HepG2 (cell line): ENCODE measurements around the gene APOM. TPM values are rescaled to one million over a fixed set of nuclear protein-coding genes. Genes with fewer than 3 reads are reported as not detected.
A peak's percentile ranks its signal among the peaks of the same experiment; 100 is the strongest.

Experiments
- IRF2 ChIP-seq: IDR thresholded peaks from 2 replicates; pipeline ENCODE4 v1.6.1; 2018; ENCODE audit warnings: missing genetic modification reagents, missing compliant biosample characterization
- RXRB ChIP-seq: IDR thresholded peaks from 2 replicates; pipeline ENCODE4 v1.6.1; 2016; ENCODE audit warnings: borderline replicate concordance, missing genetic modification reagents, missing compliant biosample characterization
- SUZ12 ChIP-seq: fragments of 150-350 bp; IDR thresholded peaks from 2 replicates; pipeline ENCODE4 v1.6.1; 2014; ENCODE audit warnings: low read depth, low read length
- ZNF207 ChIP-seq: fragments of 450-650 bp; IDR thresholded peaks from 2 replicates; pipeline ENCODE4 v1.6.1; 2016; ENCODE audit warnings: antibody characterized with exemption, borderline replicate concordance
- ZNF674 ChIP-seq: sonication (generic); formaldehyde crosslinking; IDR thresholded peaks from 2 replicates; pipeline ENCODE4 v1.5.0; 2020; ENCODE audit warnings: low read depth, mild to moderate bottlenecking, missing genetic modification reagents
- ZNF782 ChIP-seq: sonication (generic); formaldehyde crosslinking; IDR thresholded peaks from 2 replicates; pipeline ENCODE4 v1.4.0; 2020; ENCODE audit warnings: missing genetic modification reagents, mild to moderate bottlenecking, borderline replicate concordance
- polyA plus RNA-seq, 8 experiments: library from polyadenylated mRNA; depleted of rRNA in 3 of 8; stranded (reverse) in 7 of 8; unstranded in 1 of 8; fragments of >200 nt; fragmentation: Illumina TruSeq in 4 of 8; extraction: Trizol in 4 of 8; gene quantifications; 2 replicates each; pipeline versions ENCODE4 v1.2.1 to v1.2.3, GENCODE V29; 2011 to 2016; ENCODE audit warnings: low read depth in 4 of 8, missing spikeins in 1 of 8, mixed read lengths in 1 of 8; ENCODE audit not compliant: insufficient read depth in 1 of 8
- total RNA-seq, 5 experiments: library from RNA; depleted of rRNA; stranded (reverse); fragments of >200 nt; fragmentation: Illumina TruSeq; extraction: Trizol; gene quantifications; 2 replicates each; pipeline ENCODE4 v1.2.3, GENCODE V29; 2016; ENCODE audit warnings: low read depth in 1 of 5
- TF ChIP-seq, protein P1 (sequence below), 2 experiments: fragments of 450-650 bp in 1 of 2; sonication (generic) in 1 of 2; formaldehyde crosslinking in 1 of 2; IDR thresholded peaks; 2 replicates each; pipeline versions ENCODE4 v1.6.1 to v1.8.0; 2016 to 2022; ENCODE audit warnings: antibody characterized with exemption in 1 of 2, mild to moderate bottlenecking in 1 of 2, missing genetic modification reagents in 1 of 2
- TF ChIP-seq, protein P2 (sequence below): sonication (generic); formaldehyde crosslinking; IDR thresholded peaks from 2 replicates; pipeline ENCODE4 v1.5.0; 2020; ENCODE audit warnings: mild to moderate bottlenecking, missing genetic modification reagents, borderline replicate concordance
- TF ChIP-seq, protein P3 (sequence below): sonication (generic); formaldehyde crosslinking; IDR thresholded peaks from 2 replicates; pipeline ENCODE4 v1.5.0; 2020; ENCODE audit warnings: mild to moderate bottlenecking, missing genetic modification reagents, borderline replicate concordance
- TF ChIP-seq, protein P4 (sequence below): sonication (generic); formaldehyde crosslinking; IDR thresholded peaks from 2 replicates; pipeline ENCODE4 v1.4.0; 2020; ENCODE audit warnings: missing genetic modification reagents, low read depth, mild to moderate bottlenecking, borderline replicate concordance

The APOM gene
- total and polyA plus RNA-seq, 2 of the 13 experiments (the other 11 are each of a cell fraction or from before 2014, with no cell fraction given) = 98.2 to 1,140 TPM

DNA sequence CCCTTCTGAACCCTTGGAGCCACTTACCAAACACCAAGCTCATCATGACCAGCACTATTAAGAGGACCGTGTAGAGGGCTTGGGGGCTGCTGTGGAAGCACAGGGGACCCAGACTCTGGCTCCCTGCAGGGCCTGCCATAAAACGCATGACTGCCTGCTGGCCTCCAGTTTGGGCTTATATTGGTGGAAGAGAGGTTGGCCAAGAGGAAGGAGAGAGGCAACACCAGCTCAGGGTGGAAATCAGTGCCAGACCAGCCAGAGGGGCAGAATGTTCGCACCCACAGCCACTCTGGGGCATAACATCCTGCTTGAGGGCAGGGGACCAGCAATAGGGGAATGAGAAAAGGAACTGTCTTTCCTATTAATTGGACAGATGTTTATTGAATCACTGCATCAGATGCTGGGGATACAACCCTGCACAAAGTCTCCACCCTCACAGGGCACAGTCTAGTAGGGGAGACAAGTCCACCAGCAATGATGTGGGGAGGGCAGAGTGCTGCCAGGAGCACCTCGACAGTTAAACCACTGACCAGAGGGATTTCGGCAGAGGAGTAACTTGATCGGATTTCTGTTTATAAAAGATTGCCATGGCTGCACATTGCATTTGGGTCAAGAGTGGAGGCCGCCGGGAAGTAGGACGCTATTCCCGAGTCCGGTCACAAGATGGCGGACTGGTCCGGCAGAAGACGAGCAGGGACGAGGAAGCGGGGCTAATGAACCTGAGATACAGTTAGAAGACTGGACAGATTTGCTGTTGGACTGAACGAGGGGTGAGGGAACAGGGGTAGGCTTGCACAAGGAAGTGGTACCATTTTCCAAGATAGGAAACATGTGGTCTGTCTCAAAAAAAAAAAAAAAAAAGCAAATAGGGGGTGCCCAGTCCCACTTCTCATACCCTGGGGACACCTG, 24.8 kb downstream of the APOM start, which contains the start of gene LY6G5C (continued):
- TF ChIP-seq, protein P1, sequence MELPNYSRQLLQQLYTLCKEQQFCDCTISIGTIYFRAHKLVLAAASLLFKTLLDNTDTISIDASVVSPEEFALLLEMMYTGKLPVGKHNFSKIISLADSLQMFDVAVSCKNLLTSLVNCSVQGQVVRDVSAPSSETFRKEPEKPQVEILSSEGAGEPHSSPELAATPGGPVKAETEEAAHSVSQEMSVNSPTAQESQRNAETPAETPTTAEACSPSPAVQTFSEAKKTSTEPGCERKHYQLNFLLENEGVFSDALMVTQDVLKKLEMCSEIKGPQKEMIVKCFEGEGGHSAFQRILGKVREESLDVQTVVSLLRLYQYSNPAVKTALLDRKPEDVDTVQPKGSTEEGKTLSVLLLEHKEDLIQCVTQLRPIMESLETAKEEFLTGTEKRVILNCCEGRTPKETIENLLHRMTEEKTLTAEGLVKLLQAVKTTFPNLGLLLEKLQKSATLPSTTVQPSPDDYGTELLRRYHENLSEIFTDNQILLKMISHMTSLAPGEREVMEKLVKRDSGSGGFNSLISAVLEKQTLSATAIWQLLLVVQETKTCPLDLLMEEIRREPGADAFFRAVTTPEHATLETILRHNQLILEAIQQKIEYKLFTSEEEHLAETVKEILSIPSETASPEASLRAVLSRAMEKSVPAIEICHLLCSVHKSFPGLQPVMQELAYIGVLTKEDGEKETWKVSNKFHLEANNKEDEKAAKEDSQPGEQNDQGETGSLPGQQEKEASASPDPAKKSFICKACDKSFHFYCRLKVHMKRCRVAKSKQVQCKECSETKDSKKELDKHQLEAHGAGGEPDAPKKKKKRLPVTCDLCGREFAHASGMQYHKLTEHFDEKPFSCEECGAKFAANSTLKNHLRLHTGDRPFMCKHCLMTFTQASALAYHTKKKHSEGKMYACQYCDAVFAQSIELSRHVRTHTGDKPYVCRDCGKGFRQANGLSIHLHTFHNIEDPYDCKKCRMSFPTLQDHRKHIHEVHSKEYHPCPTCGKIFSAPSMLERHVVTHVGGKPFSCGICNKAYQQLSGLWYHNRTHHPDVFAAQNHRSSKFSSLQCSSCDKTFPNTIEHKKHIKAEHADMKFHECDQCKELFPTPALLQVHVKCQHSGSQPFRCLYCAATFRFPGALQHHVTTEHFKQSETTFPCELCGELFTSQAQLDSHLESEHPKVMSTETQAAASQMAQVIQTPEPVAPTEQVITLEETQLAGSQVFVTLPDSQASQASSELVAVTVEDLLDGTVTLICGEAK (IDR thresholded peaks at IDR 0.05) = no peak
- TF ChIP-seq, protein P1 (CRISPR knock-in tag; IDR thresholded peaks at IDR 0.05) = no peak
- TF ChIP-seq SUZ12 = no peak
- peak; percentile 67; the same call in 1 of the 2 replicates for TF ChIP-seq IRF2
- TF ChIP-seq, protein P2, sequence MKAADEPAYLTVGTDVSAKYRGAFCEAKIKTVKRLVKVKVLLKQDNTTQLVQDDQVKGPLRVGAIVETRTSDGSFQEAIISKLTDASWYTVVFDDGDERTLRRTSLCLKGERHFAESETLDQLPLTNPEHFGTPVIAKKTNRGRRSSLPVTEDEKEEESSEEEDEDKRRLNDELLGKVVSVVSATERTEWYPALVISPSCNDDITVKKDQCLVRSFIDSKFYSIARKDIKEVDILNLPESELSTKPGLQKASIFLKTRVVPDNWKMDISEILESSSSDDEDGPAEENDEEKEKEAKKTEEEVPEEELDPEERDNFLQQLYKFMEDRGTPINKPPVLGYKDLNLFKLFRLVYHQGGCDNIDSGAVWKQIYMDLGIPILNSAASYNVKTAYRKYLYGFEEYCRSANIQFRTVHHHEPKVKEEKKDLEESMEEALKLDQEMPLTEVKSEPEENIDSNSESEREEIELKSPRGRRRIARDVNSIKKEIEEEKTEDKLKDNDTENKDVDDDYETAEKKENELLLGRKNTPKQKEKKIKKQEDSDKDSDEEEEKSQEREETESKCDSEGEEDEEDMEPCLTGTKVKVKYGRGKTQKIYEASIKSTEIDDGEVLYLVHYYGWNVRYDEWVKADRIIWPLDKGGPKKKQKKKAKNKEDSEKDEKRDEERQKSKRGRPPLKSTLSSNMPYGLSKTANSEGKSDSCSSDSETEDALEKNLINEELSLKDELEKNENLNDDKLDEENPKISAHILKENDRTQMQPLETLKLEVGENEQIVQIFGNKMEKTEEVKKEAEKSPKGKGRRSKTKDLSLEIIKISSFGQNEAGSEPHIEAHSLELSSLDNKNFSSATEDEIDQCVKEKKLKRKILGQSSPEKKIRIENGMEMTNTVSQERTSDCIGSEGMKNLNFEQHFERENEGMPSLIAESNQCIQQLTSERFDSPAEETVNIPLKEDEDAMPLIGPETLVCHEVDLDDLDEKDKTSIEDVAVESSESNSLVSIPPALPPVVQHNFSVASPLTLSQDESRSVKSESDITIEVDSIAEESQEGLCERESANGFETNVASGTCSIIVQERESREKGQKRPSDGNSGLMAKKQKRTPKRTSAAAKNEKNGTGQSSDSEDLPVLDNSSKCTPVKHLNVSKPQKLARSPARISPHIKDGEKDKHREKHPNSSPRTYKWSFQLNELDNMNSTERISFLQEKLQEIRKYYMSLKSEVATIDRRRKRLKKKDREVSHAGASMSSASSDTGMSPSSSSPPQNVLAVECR (CRISPR knock-in tag) = peak; percentile 43; the same call in 1 of the 2 replicates
- TF ChIP-seq RXRB = peak; percentile 72; the same call in 1 of the 2 replicates
- TF ChIP-seq ZNF782 (CRISPR knock-in tag) = peak; percentile 12; the same call in 1 of the 2 replicates
- TF ChIP-seq, protein P3, sequence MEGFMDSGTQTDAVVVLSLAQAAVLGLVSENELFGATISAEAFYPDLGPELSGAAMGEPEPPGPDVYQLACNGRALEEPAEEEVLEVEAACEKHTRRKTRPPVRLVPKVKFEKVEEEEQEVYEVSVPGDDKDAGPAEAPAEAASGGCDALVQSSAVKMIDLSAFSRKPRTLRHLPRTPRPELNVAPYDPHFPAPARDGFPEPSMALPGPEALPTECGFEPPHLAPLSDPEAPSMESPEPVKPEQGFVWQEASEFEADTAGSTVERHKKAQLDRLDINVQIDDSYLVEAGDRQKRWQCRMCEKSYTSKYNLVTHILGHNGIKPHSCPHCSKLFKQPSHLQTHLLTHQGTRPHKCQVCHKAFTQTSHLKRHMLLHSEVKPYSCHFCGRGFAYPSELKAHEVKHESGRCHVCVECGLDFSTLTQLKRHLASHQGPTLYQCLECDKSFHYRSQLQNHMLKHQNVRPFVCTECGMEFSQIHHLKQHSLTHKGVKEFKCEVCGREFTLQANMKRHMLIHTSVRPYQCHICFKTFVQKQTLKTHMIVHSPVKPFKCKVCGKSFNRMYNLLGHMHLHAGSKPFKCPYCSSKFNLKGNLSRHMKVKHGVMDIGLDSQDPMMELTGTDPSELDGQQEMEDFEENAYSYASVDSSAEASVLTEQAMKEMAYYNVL = no peak
- TF ChIP-seq, protein P4, sequence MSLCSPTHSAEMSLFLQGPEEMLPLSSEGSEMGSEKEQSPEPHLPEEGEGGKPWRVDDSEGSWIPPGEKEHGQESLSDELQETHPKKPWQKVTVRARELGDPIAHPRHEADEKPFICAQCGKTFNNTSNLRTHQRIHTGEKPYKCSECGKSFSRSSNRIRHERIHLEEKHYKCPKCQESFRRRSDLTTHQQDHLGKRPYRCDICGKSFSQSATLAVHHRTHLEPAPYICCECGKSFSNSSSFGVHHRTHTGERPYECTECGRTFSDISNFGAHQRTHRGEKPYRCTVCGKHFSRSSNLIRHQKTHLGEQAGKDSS (CRISPR knock-in tag) = 0 out of 2 replicates have a peak, but pooled peaks have one; percentile 20
- no peak for TF ChIP-seq ZNF207
- TF ChIP-seq ZNF674 = no peak
